CD4-positive, alpha-beta T cell treated with Interferon gamma for 1 hour (primary cell): ENCODE measurements around the gene MMP24.

ENCODE experiments used
- DNase-seq: peaks from one replicate; pipeline ENCODE4 v3.0.0-alpha.2; 2020

The MMP24 gene

DNA sequence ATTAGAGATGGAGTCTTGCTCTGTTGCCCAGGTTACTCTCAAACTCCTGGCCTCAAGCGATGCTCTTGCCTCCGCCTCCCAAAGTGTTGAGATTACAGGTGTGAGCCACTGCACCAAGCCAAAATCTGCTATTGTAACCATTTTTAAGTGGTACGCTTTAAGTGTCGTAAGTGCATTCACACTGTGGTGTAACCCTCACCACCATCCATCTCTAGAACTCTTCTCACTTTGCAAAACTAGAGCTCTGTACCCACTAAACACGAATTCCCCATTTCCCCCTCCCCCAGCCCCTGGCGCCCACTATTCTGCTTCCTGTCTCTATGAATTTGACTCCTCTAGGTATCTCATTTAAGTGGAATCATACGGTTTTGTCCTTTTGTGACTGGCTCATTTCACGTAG, 68.6 kb downstream of the MMP24 start:
- no peak for DNase-seq

DNA sequence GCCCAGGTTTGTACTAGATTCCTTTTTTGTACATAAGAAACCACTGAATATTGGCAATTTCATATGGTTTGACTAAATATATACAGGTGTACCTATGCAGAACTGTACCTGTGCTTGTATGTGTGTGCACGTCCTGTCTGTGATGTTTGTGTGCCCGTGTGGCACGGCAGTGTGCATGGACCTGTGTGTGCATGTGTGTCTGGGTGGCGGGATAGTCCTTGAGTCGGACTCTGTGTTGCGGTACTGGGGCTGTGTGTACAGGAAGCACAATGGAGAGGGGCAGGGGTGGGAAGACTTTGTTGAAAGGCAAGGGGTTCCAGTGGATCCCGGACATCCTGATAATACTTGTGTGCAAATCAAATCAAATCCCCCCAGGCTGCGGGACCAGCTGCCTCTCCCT, 69.2 kb downstream of the MMP24 start:
- DNase-seq = no peak

DNA sequence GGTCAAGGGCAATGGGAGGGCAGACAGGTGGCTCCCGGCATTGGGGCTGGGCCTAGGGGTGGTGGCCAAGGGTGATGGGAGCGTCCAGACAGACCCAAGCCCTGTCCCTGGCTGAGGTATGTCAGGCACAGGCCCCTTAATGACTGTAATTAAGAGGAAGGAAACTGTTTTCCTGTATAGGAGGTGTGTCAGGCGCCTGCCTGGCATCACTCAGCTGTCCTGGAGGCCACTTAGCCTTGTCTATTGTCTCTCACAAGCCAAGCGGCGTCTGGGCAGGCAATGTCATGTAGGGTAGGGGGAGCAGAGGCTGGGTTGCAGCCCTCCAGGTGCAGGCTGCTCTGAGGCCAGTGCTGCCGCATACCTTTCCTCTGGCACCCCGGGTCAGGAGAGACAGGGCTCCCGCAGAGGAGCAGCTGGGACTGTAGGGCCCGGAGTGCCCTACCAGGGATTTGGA, 69.6 kb downstream of the MMP24 start:
- DNase-seq = no peak

DNA sequence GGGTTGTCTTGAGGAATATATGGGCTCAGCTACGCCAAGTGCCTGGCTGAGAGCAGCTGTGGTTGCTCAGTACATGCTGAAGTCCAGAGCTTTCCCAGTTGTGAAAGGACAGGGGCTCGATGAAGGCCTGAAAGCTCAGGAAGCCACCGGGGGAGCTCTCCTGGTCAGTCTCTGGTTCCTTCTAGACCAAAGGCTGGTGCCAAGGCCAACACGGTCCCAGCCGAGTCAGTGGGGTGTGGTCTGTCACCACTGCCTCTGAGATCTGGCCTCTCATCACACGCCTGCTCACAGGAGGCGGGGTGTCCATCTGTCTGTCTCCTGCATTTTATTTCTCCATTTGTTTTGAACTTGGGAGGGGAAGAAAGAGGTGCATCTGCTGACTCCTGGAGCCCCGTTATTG, 70.7 kb downstream of the MMP24 start:
- DNase-seq = no peak

DNA sequence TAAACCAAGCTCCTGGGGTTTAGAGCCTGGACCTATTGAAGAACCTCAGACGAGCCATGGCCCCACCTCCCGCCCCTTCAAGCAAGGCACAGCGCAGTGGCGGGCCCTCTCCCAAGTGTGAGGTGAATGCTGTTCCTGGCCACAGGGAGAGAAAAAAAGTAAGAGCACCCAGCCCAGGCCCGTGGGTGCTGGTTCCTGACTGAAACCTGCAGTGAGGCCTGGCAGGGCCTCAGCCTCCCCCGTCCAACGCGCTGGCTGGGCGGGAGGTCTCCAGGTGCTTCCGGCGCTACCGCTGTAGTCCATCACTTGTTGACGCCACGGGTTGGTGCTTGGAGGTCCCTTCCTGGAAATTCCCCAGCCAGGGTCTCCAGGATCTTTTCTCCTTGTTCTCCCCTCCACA, 71.2 kb downstream of the MMP24 start:
- no peak for DNase-seq

DNA sequence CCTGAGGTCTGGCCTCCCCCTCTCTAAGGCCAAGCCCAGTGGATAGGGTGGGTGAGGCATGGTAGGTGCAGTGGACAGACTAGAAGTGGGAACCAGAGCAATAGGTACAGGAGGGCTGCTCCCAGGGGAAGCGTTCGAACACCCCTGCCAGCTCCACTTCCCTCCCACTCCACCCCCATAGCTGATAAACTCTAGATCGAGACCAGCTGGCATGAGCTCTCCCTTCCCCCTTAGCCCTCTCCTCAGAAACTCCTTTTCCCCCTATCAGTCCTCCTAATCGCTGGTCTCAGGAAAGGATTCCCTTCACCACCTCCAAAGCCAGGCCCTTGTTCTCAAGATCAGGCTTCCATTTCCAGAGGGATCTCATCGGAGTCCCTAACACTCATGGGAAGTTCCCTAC, 71.8 kb downstream of the MMP24 start:
- no peak for DNase-seq

DNA sequence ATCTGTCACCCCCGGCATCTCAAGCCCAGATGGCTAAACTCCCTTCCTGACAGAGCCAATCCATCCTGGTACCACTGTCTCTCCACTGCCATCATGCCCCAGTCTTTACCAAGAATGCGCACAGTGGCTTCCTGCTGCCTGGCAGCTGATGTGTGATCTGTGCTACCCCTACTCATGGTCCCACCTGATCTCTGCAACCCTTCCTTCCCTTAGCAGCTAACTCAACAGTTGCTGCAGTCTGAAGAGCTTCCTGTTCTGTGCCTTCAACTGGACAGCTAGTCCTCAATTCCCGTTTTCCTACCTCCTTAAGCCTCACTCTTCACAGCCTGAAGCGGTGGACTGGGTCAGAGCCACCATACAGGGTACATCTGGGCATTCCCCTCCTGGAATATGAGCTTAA, 73.3 kb downstream of the MMP24 start:
- no peak for DNase-seq

DNA sequence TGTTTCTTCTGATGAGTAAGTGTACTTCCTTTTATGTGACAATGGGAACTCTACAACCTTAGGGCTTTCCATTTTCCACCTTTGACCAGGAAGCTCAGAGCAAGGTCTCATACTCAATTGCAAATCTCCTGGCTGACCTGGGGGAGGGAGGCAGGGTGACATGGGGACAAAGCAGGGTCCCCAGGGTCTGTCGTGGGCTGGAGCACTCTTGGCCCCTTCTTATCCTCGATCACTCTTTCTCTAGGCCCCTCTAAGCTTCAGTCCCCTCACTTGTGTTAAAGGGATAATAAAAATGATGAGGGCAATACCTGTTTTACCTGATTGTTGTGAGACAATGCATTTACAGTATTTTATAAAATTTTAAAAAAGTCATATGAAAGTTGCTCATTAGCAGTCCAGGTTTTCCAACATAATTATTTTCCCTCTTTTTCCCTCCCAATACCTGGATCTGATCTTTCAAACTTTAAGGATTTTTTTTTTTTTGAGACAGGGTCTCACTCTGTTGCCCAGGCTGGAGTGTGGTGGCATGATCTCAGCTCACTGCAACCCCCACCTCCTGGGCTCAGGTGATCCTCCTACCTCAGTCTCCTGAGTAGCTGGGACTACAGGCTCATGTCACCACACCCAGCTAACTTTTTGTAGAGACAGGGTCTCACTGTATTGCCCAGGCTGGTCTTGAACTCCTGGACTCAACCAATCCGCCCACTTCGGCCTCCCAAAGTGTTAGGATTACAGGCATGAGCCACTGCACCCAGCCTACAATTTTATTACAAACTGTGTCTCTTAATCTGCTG, 74.2 kb downstream of the MMP24 start:
- DNase-seq = no peak

DNA sequence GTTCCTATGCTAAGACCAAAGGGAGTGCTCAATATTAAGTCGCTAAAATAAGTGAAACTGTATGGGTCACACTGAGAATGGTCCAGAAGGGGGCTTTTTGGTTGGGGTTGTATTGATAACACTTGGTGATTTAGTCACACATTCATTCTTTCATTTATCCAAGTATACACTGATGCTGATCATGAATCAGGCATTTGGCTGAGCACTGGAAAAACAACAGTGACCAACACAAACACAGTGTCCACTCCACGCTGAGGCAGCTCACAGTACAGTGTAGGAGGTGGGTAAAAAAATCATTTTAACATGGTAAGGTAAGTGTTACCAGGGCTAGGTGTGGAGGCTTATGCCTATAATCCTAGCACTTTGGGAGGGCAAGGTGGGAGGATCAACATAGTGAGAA, 74.9 kb downstream of the MMP24 start:
- DNase-seq = no peak

DNA sequence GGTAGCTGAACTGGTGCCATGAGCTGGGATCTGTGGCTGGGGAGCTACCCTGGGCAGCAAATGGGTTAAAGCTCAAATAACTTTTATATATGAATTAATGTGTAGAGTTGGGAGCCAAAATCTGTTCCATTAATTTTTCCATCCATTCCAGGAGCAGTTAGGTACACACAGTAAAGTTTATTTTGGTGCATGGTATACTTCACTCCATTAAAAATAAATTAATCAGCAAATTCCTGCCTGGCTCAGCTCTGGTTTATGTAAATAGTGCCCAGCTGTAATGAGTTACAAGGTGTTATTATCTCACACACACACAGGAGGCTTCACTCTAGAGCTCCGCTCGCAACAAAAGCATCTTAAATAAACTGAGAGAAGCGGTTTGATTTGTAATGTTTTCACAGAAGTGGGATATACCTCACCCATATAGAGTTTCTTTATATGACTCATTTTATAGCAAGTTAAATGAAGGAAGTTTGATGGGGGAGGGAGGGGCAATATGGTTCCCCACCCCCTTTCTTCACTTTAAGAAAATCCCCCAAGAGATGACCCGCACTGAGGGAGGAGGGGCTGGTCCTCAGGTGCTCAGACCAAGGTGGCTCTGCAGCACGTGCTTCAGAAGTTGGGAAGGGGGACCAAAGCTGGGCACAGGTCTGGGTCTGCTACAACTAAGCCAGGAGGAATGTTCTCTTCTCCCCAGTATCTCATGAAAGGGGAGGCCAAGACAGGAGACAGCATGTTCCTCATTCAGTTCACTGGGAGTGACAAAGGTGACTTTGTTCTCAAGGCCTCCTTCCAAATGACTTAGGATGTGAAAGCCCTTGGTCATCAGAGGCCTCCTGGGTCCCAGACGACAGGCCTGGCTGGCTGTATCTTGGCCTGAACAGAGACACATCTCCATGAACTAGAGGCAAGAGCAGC, 76.2 kb downstream of the MMP24 start:
- no peak for DNase-seq

DNA sequence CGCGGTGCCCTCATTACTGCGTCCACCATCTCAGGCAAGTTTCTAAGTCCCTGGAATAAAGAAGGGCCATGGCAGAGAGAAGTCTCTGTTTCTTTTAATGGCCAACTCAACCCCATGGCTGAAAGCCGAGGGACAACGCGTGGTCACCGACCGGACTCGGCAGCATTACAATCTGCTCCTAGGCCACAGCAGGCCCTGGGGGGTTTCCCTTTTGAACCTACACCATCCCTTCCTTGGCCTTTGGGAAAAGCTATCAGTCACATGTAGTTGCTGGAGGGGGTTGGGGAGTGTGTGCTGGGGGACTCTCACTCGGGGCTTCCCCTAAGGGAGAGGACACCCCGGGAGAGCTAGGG, 76.9 kb downstream of the MMP24 start:
- no peak for DNase-seq

DNA sequence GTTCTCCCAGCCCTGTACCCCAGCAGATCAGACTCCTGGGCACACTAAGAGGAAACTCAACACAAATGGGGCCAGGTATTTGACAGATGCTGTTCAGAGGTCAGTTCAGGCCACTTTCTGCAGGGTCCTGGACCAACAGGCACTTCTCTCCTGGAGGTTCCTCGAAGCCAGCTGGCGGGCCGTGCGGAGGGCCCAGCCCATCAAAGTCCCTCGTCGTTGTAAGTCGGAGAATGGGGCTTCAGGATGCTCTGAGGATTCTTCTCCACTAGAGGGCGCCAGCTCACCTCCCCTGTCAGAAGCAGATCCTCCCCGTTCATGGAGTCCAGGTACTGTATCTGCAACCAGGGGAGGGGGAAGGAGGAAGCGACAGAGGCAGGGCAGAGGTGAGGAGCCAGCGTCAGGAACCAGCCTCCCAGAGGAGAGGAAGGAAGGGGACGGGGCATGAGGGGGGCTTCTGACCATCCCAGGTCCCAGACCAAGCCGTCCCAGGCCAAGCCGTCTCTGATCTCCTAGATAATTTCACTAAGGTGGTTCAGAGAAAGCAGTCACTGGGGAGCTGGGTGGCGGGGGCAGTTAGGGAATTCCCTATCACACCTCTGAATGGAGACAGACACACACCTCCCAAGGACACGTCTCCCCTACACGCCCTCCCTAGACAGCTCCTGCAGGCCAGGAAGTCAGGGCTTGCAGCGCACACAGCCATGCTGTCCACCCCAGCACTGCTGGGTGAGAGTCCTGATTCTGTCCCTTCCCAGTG, 77.4 kb downstream of the MMP24 start:
- peak; percentile 79 for DNase-seq

DNA sequence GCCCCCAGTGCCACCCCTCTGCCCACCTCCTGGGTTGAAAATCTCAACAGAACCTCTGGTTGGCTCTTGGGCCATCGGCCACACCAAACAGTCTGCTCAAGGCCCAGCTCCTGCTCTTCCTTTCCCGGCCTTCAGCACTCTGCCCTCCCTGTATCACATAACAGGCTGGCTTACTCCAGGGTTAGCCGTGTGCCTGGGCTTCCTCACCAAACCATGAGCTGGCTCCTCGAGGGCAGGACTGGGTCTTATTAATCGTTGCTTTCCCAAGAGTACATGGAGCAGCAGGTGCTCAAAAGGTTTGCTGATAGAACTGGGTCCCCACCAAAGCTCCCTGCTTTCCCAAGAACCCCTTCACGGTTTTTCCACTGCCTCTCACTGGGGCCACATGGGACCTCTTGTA, 78.5 kb downstream of the MMP24 start:
- no peak for DNase-seq

DNA sequence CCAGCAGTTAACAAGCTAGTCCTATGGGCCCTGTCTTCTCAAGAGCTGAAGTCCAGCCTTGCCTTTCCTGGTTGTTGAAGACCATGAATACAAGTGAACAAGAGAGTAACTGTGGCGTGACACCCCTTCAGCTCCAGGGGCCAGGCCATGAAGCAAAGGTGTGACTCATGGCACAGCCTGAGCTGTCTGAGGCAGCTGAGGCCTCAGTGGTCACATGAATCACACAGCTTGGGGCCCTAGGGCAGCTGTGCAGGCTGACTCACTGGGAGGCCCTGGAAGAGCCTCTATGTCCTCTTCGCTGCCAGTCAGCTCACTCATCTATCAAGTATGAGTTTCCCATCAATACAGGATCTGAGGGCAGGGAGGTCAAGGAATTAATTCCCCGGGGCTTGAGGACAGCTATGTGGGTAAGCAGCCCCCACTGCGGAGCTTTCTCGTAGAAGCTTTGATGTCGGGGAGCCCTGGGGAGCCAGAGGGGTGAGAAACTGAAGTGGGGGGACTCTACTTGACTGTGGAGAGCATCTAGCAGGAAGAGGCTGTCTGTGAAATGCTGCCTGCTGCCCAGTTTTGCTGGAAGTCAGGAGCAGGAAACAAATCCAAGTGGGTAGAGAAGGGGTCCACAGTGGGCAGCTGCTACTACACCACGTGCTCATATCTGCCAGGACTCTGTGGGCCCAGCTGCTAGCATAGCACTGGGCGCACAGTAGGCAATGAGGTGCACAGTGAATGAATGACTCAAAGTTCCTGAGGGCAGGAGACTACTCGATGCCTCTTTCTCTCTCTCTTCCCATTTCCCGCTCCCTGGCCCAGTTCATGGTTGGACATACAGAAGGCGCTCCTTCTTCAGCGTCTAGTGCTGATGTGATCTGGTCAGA, 79.4 kb downstream of the MMP24 start:
- no peak for DNase-seq

DNA sequence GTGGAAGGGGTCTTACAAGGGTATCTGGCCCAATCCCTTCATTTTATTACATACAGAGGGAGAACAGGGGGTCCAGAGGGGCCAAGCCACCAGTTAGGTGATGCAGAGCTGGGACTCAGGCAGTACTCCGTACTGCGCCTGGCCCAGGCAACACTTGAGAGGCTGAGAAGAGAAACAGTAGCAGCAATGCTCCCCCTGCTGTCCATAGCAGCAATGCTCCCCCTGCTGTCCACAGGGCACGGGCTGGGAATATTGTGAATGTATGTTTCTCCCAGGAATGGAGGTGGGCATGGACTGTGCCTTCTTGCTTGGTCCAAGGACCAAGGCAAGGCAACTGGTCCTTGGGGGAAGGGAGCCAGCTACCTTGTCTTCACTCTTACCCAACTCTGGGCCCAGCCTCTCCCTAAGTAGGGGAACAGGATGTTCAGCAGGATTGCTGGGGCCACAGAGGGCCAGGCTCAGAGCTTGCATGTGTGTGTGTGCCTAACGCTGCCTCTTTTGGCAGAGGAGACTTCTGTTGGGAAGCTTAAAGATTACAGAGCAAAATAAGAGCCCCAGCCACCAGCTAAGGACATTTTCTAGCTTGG, 80.5 kb downstream of the MMP24 start:
- no peak for DNase-seq

DNA sequence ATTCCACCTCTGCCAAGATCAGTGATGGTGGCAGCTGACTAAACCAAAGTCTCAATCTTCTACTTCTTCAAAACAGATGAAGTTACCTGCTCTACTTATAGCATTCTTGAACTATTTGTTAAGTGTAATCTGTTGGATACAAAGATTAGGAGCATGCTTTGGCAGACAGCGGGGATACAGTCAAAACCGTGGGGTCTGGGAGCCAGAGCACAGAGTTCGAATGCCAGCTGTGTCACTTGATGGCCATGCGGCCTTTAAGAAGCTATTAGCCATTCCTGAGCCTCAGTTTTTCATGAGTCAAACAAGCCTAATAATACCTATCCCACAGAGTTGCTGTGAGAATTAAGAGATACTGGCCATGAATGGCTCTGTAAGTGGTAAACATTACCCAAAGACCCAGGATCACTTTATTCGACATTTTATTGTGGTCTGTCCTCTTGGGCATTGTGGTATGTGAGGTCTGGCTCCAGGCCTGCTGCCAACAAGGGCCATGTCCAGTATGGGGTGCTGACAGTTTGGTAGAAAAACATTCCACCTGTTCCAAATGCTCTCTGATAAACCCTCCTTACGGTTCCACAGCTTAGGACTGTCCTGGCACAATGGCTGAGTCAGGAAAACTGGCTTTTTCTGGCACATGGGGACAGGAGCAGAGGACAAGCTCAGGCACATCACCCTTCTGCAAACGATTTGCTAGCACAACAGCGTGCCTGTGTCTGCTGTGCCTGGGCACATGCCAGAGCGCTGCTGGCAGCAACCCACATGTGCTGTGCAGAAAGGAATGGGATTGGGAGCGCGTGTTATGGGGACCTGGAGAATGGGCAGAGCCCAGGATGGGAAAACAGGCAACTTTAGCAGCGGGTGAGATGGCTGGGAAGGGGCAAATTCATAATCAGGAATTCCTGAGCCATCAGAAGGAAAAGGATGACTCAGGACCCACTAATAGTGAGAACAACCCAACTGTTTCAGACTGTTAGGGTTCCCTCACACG, 81.5 kb downstream of the MMP24 start:
- DNase-seq = no peak

DNA sequence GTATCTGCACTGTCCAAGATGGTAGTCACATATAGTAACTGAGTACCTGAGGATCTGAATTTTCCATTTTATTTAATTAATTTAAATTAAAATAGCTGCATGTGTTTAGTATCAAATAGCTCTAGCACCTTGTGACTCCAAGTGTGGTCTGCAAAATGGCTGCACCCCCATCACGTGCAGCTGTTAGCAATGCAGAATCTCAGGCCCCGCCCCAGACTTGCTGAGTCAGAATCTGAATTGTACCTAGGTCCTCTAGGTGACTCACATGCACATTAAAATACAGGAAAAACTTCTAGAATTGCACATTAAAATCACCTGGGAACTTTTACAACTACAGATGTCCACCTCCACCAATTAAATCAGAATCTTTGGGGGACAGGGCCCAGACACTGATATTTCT, 84.9 kb downstream of the MMP24 start:
- DNase-seq = no peak

DNA sequence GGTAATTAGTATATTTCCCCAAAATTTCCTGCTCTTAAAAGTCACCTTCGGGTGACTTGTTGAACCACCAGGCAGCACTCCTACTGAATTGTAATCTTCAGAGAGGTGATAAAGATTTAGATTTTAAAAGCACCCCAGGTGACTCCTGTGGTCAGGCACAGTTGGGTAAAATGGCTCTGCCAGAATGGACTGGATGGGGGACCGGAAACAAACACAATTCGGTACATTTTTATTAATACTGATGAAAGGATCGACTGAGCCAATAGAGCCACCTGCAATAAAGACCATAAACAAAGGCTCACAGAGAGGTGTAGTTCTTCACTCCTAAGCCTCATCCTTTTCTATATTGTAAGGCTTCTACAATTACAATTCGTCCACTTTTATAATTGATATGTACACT, 85.3 kb downstream of the MMP24 start:
- DNase-seq = no peak

DNA sequence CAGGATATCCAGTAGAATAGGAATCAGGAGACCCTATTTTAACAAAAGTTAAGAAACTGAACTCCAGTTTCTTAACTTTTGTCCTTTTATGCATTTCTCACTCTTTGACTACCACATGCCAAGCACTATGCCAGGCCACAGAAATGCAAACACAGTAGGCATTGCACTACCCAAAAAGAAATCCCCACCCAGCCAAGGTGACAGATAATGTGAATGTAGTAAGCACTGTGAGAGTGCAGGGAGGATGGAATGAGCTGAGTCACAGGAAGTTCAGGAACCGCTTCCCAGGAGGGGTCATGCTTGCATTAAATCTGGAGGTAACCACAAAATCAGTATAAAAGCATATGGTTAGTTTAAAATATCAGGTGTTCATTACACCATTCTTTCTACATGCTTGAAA, 85.8 kb downstream of the MMP24 start:
- DNase-seq = no peak

DNA sequence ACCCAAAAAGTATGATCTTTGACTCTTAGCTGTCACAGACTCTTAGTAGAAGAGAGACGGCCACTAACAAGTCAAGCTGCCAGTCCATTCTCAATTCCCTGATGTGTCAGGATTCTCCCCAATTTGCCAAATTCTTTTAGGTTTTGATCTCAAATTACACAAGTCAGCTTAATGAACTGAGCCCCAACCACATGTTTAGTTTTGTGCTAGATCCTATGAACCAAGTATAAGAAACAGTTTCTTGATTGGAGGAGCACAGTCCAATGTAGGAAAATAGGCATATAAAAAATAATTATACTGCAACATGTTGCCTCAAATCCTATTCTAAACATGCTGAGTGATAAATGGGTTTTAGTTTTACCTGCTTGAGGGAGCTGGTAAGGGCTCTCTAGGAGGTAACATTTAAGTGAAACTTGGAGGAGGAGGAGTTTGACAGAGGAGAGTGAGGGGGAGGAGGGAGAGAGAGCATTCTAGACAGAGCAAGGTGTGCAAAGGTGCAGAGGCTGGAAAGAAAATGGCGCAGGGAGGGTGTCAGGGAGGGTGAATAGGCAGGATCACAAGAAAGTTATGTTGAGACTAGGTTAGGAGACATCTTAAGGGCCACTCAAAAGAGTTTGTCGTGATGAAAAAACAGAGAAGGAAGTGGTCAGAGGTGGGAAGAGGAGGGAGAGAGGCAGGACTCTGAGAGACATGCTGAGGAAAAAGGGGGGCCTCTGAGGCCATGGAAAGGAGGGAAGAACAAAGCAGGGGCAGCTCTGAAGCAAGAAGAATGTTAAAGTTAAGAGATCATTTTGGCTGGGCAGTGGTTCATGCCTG, 88.5 kb downstream of the MMP24 start:
- no peak for DNase-seq
